GM18526 (cell line): ENCODE measurements around the gene KLHDC3.

ENCODE experiments used
- POLR2A ChIP-seq: IDR thresholded peaks from 3 replicates; pipeline ENCODE4 v1.6.1; 2011; ENCODE audit not compliant: insufficient read length; ENCODE audit errors: extremely low read depth

KLHDC3 gene

DNA sequence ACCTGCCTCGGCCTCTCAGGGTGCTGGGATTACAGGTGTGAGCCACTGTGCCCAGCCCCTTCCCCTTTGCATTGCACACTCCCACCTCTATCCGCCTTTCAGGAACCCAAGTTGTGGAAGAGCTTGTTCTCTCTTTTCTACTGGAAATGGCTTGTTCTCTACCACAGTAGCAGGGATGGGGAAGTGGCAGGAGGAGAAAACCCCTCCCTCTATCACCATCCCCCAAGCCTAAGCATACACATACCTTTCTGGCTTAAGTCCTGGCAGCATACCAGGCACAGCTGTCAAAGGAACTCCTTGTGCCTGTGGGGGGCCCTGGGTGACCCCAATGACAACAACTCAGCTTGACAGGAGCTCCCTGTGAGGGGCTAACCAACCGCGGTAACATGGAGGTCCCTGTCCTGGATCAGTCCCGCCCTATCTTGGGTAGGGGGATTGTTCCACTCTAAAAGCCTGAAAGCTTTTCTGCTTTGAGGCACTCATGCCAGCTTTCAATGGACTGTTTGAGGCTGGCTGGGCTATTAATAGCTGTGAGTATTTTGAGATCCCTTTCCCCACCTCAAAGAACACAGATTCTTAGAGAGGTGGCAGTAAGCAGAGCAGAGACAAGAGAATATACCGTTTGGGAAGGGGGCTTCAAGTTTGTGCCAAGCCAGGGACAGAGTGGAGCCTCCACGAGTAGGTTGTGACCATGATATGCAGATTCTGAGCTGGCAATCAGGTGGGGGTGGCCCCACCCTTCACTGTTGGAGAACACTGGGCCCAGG, 2.3 kb downstream of the KLHDC3 start:
- TF ChIP-seq POLR2A: no peak

DNA sequence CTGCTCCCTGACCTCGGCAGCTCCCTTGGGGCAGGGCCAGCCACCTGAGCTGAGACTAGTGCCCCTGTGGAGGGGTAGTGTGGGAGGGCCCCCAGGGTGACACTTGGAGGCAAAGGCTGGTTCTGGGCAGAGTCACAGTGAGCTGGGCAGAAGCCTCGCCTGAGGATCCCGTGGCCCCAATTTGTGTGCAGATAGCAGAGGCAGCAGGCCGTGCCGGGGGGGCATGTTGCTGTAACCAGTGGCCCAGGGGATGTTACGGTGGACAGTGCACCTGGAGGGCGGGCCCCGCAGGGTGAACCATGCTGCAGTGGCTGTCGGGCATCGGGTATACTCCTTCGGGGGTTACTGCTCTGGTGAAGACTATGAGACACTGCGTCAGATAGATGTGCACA, 2.9 kb downstream of the KLHDC3 start:
- no peak for TF ChIP-seq POLR2A

GRCh38 chr6:43019152-43019551, 5.1 kb downstream of the KLHDC3 start:
- TF ChIP-seq POLR2A: no peak

GRCh38 chr6:43020052-43020705, 6.1 kb downstream of the KLHDC3 start:
- TF ChIP-seq POLR2A: no peak

GRCh38 chr6:43020847-43021246, 6.8 kb downstream of the KLHDC3 start:
- no peak for TF ChIP-seq POLR2A

DNA sequence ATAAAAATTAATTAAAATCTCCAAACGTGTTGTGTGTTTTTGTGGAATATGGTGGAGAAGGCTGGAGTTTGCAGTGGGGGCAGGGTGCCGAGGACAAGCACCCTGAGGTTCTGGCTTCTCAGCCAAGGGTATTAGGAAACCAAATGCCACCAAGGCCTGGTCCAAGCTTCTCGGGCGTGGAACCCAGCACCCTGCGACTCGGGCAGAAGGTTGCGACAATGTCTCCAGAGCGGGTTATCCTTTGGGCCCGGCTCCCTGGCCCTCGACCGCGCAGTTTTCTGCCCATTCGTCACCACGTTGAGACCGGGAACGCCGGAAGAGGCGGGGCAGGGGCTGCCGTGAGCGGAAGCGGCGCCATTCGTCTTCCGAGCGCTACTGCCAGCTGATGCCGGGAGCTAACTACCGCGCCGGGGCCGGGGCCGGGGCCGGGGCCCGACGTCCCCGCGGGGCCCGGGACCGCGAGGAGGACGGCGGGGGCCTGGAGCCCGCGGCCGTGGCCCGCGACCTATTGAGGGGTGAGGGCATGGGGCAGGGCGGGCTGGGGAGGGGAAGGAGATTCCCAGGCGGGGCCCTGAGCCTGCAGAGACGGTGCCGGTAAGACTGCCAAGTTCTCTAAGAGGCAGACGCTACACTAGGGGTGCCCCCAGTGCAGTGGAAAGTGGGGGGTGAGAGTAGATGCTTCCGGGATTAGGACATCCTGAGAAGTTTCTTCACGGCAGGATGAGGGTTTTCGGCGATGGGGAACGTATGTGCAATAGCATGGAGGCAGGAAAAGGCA, 7.4 kb downstream of the KLHDC3 start, which contains the start of gene RRP36:
RRP36 (plus strand) TSS at position 354 of the 778 bp plus-strand sequence; CDS start at position 386, 32 bp downstream.
- TF ChIP-seq POLR2A: peak; percentile 67

DNA sequence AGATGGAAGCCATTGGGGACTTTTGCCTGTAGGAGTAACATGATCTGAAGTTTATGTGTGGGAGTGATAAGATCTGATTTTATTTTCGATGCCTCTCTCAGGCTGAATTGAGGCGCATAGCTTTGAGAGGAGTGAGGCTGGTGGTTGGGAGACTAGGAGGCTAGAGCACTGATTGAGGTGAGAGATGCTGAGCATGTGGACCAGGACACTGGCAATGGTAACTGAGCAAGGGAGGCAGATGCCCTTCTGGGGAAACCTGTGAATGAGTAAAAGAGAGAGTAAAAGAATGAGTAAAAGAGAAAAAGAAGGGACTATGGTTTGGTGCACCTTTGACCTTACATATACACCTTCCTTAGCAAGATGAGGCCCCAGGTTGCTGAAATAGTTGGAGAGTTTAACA, 10.4 kb downstream of the KLHDC3 start:
- TF ChIP-seq POLR2A: no peak

GRCh38 chr6:43026365-43026764, 12.3 kb downstream of the KLHDC3 start:
- TF ChIP-seq POLR2A: no peak

DNA sequence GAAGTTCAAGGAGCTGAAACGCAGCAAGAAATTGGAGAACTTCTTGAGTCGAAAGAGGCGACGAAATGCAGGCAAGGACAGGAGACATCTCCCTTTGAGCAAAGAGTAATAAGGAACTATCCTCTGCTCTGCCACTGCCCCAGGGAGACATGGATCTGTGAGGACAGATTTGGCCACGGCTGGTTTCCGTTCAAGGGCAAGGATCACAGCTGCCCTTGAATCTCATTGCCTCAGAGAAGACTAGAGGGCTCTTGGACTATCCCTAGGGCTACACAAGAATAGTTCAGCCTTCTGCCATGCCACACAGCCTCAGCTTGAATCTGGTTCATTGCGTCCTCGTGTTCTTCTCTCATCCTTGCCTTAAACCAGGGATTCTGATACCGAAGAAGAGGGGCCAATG, 15.1 kb downstream of the KLHDC3 start:
- TF ChIP-seq POLR2A: no peak

- TF ChIP-seq POLR2A: no peak
These were observed 18.3 kb downstream of the KLHDC3 start for GRCh38 chr6:43032326-43032725.

GRCh38 chr6:43033496-43034189, 19.6 kb downstream of the KLHDC3 start:
- no peak for TF ChIP-seq POLR2A

DNA sequence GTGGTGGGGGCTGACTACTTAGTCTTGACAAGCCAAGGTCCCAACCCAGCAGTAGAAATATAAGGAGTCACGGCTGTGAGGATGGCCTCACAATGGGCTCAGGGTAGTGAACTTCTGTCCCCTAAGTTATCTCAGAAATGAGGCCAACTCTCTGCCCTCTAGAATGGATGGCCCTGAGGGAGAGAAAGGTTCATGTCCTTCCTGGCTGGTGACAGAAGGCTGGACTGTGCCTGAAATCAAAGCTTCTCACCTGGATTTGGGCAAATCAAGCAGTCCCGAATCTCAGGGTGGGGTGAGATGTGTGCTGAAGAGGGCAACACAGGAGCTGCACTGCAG, 20.1 kb downstream of the KLHDC3 start:
- no peak for TF ChIP-seq POLR2A

DNA sequence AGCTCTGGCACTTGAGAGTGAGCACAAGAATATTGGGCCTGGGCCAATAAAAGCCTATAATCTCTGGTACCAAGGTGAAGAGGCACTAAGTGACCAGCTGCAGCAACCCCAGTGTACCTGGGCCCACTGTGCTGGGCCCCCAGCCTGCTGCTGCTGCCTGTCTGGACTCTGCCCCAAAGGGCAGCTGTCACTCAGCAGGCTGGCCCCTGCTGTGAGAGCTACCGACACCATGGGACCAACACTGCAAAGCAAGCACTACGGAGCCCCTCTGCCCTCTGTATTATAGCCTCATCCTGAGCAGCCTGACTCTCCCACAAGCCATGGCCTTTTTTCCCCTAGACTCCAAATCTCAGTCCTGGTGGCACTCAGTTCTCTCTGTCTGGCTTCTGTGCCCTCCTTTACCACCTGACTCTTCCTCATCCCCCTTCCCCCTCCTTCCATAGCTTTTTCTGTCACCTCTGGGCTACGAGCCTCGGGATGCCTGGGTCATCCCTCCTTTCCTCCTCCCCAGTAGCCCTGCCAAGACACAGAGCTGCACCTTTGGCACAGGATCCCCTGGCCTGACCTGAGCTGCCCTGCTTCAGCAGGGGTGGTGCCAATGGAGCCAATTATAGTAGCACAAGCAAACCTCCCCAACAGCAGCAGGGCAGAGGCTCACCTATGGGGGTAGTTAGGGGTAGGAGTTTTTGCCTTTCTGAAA, 21.6 kb downstream of the KLHDC3 start:
- TF ChIP-seq POLR2A: no peak

GRCh38 chr6:43036712-43037111, 22.7 kb downstream of the KLHDC3 start:
- no peak for TF ChIP-seq POLR2A

DNA sequence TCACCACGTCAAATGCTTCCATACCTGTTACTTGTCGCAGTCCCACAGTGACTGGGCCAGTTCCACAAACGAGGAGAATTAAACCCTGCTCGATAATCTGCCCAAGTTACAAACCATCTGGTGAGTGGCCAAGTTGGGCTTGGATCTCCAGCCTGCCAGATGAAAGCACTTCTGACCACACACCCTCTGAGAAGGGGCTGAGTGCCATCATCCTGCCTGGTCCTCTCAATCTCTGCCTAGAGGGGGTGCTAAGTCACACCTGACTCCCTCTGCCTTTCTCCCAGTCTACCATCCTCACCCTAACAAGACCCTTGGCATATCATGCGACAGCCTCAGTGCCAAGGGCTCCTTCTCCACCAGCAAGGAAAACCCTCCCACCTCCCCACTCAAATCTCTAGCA, 23.1 kb downstream of the KLHDC3 start:
- no peak for TF ChIP-seq POLR2A
